Upper lobe of left lung (tissue), 4 donors: ENCODE results near the gene ADH6.
"Not testable (repeated sequence)": the region's sequence is repeated elsewhere in the genome, so short reads cannot be mapped to it uniquely, and the experiment has no call there.

Experiments used
- CTCF ChIP-seq, 6 experiments: fragments of 450-650 bp in 4 of 6; fragments of 200-600 bp in 2 of 6; sonication (generic) in 2 of 6; IDR thresholded peaks; one replicate each; pipeline ENCODE4 v1.5.1; 2016 to 2019; ENCODE audit warnings: antibody characterized with exemption in 6 of 6
- EP300 ChIP-seq, 4 donors: sonication (generic); formaldehyde crosslinking; IDR thresholded peaks; one replicate each; pipeline ENCODE4 v1.5.1; 2017; ENCODE audit warnings: antibody characterized with exemption in 4 of 4, control low read depth in 2 of 4
- POLR2A ChIP-seq, 4 donors: fragments of 450-650 bp; IDR thresholded peaks; one replicate each; pipeline ENCODE4 v1.5.1; 2016 to 2017; ENCODE audit warnings: antibody characterized with exemption in 4 of 4, mild to moderate bottlenecking in 2 of 4

- TF ChIP-seq CTCF, EP300, POLR2A (IDR thresholded peaks at IDR 0.05): not testable (repeated sequence)
These were observed 14.4 kb upstream of the ADH6 start for GRCh38 chr4:99233397-99233796.
